CD4-positive, alpha-beta memory T cell (primary cell): ENCODE results near the gene PRPF18. TPM values are rescaled to one million over a fixed set of nuclear protein-coding genes. Genes with fewer than 3 reads are reported as not detected.

Source experiments
- CTCF ChIA-PET: fragments of 350-600 bp; sonication (Branson Sonifier 250); formaldehyde crosslinking; loops from one replicate; lab custom pipeline; 2021; ENCODE audit warnings: inconsistent platforms; ENCODE audit not compliant: partially characterized antibody; lab: Charles Lee
- POLR2A ChIA-PET: fragments of 350-600 bp; sonication (Branson Sonifier 250); formaldehyde crosslinking; loops from one replicate; lab custom pipeline; 2021; ENCODE audit not compliant: partially characterized antibody; lab: Charles Lee
- DNase-seq, 5 donors: peaks; one replicate each; pipeline versions ENCODE4 v3.0.0 to v3.0.0-alpha.2; 2020 to 2022; ENCODE audit warnings: mixed read lengths in 1 of 5
- H3K27ac ChIP-seq: one replicate; pipeline ENCODE4 v1.7.0; 2013; ENCODE audit warnings: low read depth, low read length
- H3K27me3 ChIP-seq: 2 replicates; pipeline ENCODE4 v1.7.0; 2013; ENCODE audit warnings: mild to moderate bottlenecking, low read length, moderate library complexity; ENCODE audit not compliant: insufficient read depth
- H3K36me3 ChIP-seq: 2 replicates; pipeline ENCODE4 v1.7.0; 2013; ENCODE audit warnings: mild to moderate bottlenecking, low read length, moderate library complexity; ENCODE audit not compliant: insufficient read depth
- H3K4me1 ChIP-seq: 2 replicates; pipeline ENCODE4 v1.7.0; 2013; ENCODE audit warnings: mild to moderate bottlenecking, low read length, moderate library complexity; ENCODE audit not compliant: insufficient read depth
- H3K4me3 ChIP-seq, 2 donors: one replicate each; pipeline ENCODE4 v1.7.0; 2013; ENCODE audit warnings: low read length in 2 of 2, mild to moderate bottlenecking in 1 of 2
- H3K9me3 ChIP-seq, 2 donors: one replicate each; pipeline ENCODE4 v1.7.0; 2013; ENCODE audit warnings: low read length in 2 of 2, control low read depth in 1 of 2; ENCODE audit not compliant: control insufficient read depth in 1 of 2
- H3K27ac Mint-ChIP-seq, 7 donors: one replicate each; pipeline ENCODE4 v1.8.0; 2020 to 2021; ENCODE audit warnings: mixed read lengths in 7 of 7, mild to moderate bottlenecking in 6 of 7, inconsistent platforms in 3 of 7, moderate library complexity in 3 of 7
- H3K27me3 Mint-ChIP-seq, 2 donors: one replicate each; pipeline ENCODE4 v1.8.0; 2020 to 2021; ENCODE audit warnings: mixed read lengths in 2 of 2
- H3K36me3 Mint-ChIP-seq, 2 donors: one replicate each; pipeline ENCODE4 v1.8.0; 2020 to 2021; ENCODE audit warnings: mixed read lengths in 2 of 2, inconsistent platforms in 1 of 2, mild to moderate bottlenecking in 1 of 2
- H3K4me1 Mint-ChIP-seq, 4 donors: one replicate each; pipeline ENCODE4 v1.8.0; 2020 to 2021; ENCODE audit warnings: mixed read lengths in 4 of 4, mild to moderate bottlenecking in 1 of 4
- H3K4me3 Mint-ChIP-seq, 8 donors: one replicate each; pipeline ENCODE4 v1.8.0; 2020 to 2021; ENCODE audit warnings: mixed read lengths in 8 of 8, mild to moderate bottlenecking in 7 of 8, moderate library complexity in 6 of 8, inconsistent platforms in 3 of 8
- H3K9me3 Mint-ChIP-seq, 8 donors: one replicate each; pipeline ENCODE4 v1.8.0; 2020 to 2021; ENCODE audit warnings: mixed read lengths in 8 of 8, mild to moderate bottlenecking in 5 of 8, inconsistent platforms in 3 of 8, moderate library complexity in 1 of 8
- intact Hi-C: fragments of 100-400 bp; cut with micrococcal nuclease; formaldehyde crosslinking; loops from one replicate; pipeline ENCODE4 v1.15.1; 2023
- polyA plus RNA-seq, 2 donors: library from polyadenylated mRNA; unstranded; fragments of 300-500 nt; fragmentation: Illumina TruSeq; gene quantifications; one replicate each; pipeline ENCODE4 v1.2.3, GENCODE V29; 2021
- total RNA-seq, 2 experiments: library from RNA; stranded (reverse); gene quantifications; one replicate each; pipeline ENCODE4 v1.2.3, GENCODE V29; 2021

Gene PRPF18
- total and polyA plus RNA-seq, 4 experiments from 2014 or later = 30.3 to 63.7 (median 36.6) TPM

DNA sequence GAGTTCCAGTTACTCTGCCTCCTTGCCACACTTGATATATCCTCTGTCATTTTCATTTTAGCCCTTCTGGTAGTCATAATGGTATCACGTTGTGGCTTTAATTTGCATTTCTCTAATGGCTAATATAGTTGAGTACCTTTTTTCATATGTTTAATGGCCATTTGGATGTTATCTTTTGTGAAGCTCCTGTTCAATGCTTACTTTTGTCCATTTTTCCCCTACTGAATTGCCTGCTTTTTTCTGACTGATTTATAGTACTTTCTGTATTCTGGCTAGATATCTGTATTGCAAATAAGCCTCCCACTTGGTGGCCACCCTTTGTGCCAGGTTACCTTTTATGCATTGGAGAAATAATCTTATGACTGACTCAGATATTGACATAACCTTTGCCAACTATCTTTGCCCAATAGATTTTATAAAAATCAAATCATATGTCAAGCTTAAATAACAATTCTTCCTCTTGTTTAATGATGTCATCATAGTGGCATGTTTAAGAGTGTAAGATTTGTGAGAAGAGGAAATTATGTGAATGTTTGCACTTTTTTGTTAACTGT is 50.6 kb downstream of the PRPF18 start:
- intact Hi-C loops = no loop called here
- Mint-ChIP-seq H3K9me3 (peaks cover 7 to 24% (median 22%) of the 10 kb centered on the region in 8 donors), H3K4me1 (peaks cover 0 to 2% (median 0%) of the 10 kb centered on the region in 4 donors), H3K4me3 (no peak overlapping the region), H3K36me3 (peaks cover 85 to 88% of the 10 kb centered on the region in 2 donors), H3K27me3 (no peaks in the 10 kb centered on the region), H3K27ac (no peak overlapping the region)
- Histone ChIP-seq H3K4me1 (no peaks in the 10 kb centered on the region), H3K36me3 (peaks cover 16% of the 10 kb centered on the region), H3K27me3 (no peaks in the 10 kb centered on the region), H3K27ac (no peak overlapping the region), H3K4me3 (no peak overlapping the region), H3K9me3 (peaks cover 0 to 13% of the 10 kb centered on the region in 2 donors)
- ChIA-PET POLR2A (no interaction called here), CTCF (no interaction called here)
- DNase-seq = no peak

DNA sequence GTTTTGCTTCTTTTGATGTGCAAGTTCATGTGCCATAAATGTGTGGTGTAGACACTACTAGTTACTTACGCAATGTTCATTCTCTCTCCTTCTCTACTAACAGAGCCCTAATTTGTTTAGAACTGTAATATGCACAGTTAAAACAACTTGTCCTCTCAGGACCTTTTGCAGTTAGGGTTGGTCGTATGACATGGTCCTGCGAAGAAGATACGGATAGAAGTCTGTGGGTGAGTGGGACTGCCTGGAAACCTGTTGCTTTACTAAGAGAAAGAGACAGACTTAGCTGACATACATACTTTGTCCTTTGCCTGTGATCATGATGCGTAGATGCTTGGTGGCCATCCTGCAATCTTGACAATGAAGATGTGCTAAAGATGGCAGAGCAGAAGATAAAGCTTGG is 51.1 kb downstream of the PRPF18 start:
- no peak for DNase-seq
- H3K27ac Mint-ChIP-seq = no peak overlapping the region
- H3K4me3 ChIP-seq = no peak overlapping the region
- no peaks in the 10 kb centered on the region for H3K4me1 ChIP-seq
- H3K4me3 Mint-ChIP-seq = no peak overlapping the region
- H3K36me3 Mint-ChIP-seq = peaks cover 85 to 88% of the 10 kb centered on the region in 2 donors
- peaks cover 0 to 2% (median 0%) of the 10 kb centered on the region in 4 donors for H3K4me1 Mint-ChIP-seq
- intact Hi-C loops = no loop called here
- peaks cover 7 to 28% (median 26%) of the 10 kb centered on the region in 8 donors for H3K9me3 Mint-ChIP-seq
- no peak overlapping the region for H3K27ac ChIP-seq
- peaks cover 0 to 14% of the 10 kb centered on the region in 2 donors for H3K9me3 ChIP-seq
- peaks cover 16% of the 10 kb centered on the region for H3K36me3 ChIP-seq
- CTCF ChIA-PET = interaction anchor here (0.7 kb wide), 1 partner anchor 95 kb away, joined by 3 read pairs; no protein-coding TSS in a partner anchor
- H3K27me3 Mint-ChIP-seq = no peaks in the 10 kb centered on the region
- no peaks in the 10 kb centered on the region for H3K27me3 ChIP-seq
- POLR2A ChIA-PET = no interaction called here

DNA sequence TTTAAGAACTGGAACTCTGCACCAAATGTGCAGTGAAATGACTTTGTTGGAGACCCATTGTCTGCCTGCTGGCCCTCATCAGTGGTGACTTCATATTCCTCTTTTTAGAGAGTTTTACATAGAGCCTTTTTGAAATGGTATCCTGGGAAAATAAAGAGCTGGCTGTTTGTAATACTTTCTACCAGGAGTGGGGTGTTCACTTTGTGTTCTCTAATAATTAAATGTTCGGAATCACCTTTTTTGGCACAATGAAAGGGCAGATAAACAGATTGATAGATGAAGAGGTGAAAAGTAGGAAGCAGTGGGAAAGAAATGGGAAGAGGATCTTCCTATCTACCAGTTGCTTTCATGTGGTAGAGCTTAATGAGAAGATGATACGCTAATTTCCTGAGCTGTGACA is 55.5 kb downstream of the PRPF18 start:
- Histone ChIP-seq H3K4me1 (no peaks in the 10 kb centered on the region), H3K36me3 (peaks cover 16% of the 10 kb centered on the region), H3K27me3 (no peaks in the 10 kb centered on the region), H3K9me3 (peaks cover 0 to 14% of the 10 kb centered on the region in 2 donors), H3K4me3 (no peak overlapping the region), H3K27ac (no peak overlapping the region)
- Mint-ChIP-seq H3K36me3 (peaks cover 83 to 86% of the 10 kb centered on the region in 2 donors), H3K9me3 (peaks cover 7 to 28% (median 26%) of the 10 kb centered on the region in 8 donors), H3K4me3 (no peak overlapping the region), H3K27ac (no peak overlapping the region), H3K4me1 (peaks cover 0 to 4% (median under 1%) of the 10 kb centered on the region in 4 donors), H3K27me3 (no peaks in the 10 kb centered on the region)
- POLR2A ChIA-PET = no interaction called here
- DNase-seq = no peak
- intact Hi-C loops = no loop called here
- CTCF ChIA-PET = no interaction called here

DNA sequence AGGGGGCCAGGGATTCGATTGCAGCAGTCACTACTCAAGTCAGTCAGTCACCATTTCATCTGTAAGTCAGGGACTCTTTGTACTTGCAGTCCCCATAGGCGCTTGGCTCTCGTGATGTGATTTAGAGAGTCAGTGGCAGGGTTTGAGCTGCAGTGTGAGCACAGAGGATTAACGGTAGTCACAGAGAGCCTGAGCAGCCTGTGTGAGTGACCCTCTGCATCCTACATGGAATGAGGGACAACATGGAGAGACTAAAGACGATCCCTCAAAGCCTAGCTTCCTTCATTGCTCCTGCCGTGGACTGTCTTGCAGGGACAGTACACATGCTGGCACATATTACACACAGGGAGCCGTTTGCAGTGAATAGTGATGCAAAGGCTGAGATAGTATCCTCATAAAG is 56.3 kb downstream of the PRPF18 start:
- no peak overlapping the region for H3K27ac Mint-ChIP-seq
- Histone ChIP-seq H3K9me3 (peaks cover 0 to 14% of the 10 kb centered on the region in 2 donors), H3K27ac (no peak overlapping the region), H3K27me3 (no peaks in the 10 kb centered on the region), H3K4me3 (no peak overlapping the region), H3K36me3 (peaks cover 16% of the 10 kb centered on the region), H3K4me1 (peaks cover 3% of the 10 kb centered on the region)
- ChIA-PET POLR2A (no interaction called here), CTCF (no interaction called here)
- H3K27me3 Mint-ChIP-seq = no peaks in the 10 kb centered on the region
- intact Hi-C loops = no loop called here
- H3K36me3 Mint-ChIP-seq = peaks cover 76 to 80% of the 10 kb centered on the region in 2 donors
- DNase-seq = no peak
- peaks cover 7 to 28% (median 26%) of the 10 kb centered on the region in 8 donors for H3K9me3 Mint-ChIP-seq
- no peak overlapping the region for H3K4me3 Mint-ChIP-seq
- peaks cover 3 to 9% (median 5%) of the 10 kb centered on the region in 4 donors for H3K4me1 Mint-ChIP-seq

DNA sequence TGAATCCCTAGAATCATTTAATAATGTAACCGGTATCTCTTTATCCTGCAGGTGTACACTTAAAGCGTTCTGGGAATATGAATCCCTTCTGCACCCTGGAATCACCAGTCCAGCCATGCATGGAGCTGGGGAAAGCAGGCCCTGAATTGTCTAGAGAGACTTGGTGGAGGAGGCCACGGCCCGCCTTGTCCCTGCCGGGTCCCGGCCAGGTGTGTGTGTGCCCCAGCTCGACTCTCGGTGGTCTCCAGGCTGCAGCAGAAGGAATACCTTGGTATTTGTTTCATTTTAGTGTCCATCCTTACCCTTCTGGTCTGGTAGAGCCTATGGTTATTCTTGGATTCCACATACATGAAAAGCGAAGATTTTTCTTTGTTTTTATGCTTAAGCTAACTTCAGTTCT is 58.1 kb downstream of the PRPF18 start:
- Mint-ChIP-seq H3K27me3 (no peaks in the 10 kb centered on the region), H3K4me3 (no peak overlapping the region), H3K9me3 (peaks cover 7 to 28% (median 26%) of the 10 kb centered on the region in 8 donors), H3K4me1 (peaks cover 10 to 18% (median 16%) of the 10 kb centered on the region in 4 donors), H3K36me3 (peaks cover 73 to 75% of the 10 kb centered on the region in 2 donors), H3K27ac (no peak overlapping the region)
- intact Hi-C loops = no loop called here
- no peak overlapping the region for H3K4me3 ChIP-seq
- DNase-seq = no peak
- peaks cover 10% of the 10 kb centered on the region for H3K4me1 ChIP-seq
- POLR2A ChIA-PET = no interaction called here
- peaks cover 0 to 14% of the 10 kb centered on the region in 2 donors for H3K9me3 ChIP-seq
- H3K27me3 ChIP-seq = no peaks in the 10 kb centered on the region
- CTCF ChIA-PET = interaction anchor here (0.6 to 1.0 kb wide), 2 partner anchors 19 to 1449 kb away, joined by 3 read pairs; no protein-coding TSS in a partner anchor
- H3K36me3 ChIP-seq = peaks cover 7% of the 10 kb centered on the region
- no peak overlapping the region for H3K27ac ChIP-seq

DNA sequence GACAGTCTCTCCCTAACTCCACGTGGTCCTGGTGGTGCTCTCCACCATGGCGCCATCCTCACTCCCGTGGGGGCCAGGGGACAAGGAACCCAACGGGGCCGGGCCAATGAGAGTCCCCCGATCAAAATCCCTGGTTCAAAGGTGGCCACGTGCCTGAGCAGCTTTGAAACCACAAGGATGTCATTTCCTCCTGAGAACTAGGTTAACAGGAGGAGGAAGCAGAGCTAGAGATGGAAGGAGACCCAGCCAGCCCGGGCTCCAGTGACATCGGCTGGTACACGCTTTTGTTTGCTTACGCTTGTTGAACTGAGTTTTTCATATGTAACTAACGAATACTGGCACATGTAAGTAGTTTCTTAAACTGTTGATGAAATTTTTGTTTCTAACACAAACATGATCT is 61.7 kb downstream of the PRPF18 start:
- POLR2A ChIA-PET = no interaction called here
- H3K4me3 Mint-ChIP-seq = peak overlapping the region in 1 of 8 donors; percentile 45
- Histone ChIP-seq H3K27ac (no peak overlapping the region), H3K27me3 (no peaks in the 10 kb centered on the region), H3K36me3 (no peaks in the 10 kb centered on the region), H3K9me3 (no peaks in the 10 kb centered on the region), H3K4me1 (peaks cover 10% of the 10 kb centered on the region), H3K4me3 (no peak overlapping the region)
- H3K27me3 Mint-ChIP-seq = no peaks in the 10 kb centered on the region
- H3K36me3 Mint-ChIP-seq = peaks cover 39 to 52% of the 10 kb centered on the region in 2 donors
- DNase-seq = peak in 2 of 5 donors; percentile 31 to 42
- H3K27ac Mint-ChIP-seq = peak overlapping the region in 4 of 7 donors; percentile 51 to 68 (median 54)
- peaks cover 0 to 2% (median 0%) of the 10 kb centered on the region in 8 donors for H3K9me3 Mint-ChIP-seq
- peaks cover 10 to 18% (median 16%) of the 10 kb centered on the region in 4 donors for H3K4me1 Mint-ChIP-seq
- intact Hi-C loops = no loop called here
- CTCF ChIA-PET = no interaction called here

DNA sequence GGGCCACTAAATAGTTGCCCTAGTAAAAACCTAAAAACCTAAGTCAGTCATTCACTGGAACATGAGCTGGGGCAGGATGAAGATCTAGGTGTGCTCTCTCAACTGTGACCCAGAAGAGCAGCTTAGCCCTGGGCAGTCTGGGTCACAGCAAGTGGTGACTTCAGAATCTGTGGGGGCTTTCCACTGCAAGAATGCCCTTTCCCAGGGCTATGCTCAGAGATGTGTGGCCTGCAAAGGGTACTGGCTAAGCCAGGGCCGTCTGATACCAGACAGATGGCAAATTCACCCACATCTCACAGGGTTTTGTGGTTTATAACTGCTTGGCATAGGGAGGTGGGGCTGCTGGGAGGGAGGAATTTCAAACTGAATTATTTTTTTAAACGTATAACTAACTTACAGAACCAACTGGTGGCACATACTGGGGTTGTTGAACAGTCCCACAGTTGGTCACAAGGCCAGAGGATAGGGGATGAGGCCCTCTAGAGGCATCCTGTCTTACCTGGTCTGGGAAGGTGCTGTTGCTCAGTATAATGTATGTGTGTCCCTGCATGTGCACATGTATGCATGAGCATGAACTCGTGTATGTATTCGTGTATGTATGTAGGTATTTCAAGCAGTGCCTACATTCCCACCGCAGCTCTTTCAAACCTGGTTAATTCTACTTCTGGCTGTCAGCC is 63.2 kb downstream of the PRPF18 start:
- no peaks in the 10 kb centered on the region for H3K9me3 ChIP-seq
- Mint-ChIP-seq H3K9me3 (peaks cover 0 to 2% (median 0%) of the 10 kb centered on the region in 8 donors), H3K36me3 (peaks cover 32 to 41% of the 10 kb centered on the region in 2 donors), H3K4me3 (no peak overlapping the region), H3K4me1 (peaks cover 10 to 18% (median 16%) of the 10 kb centered on the region in 4 donors), H3K27me3 (no peaks in the 10 kb centered on the region), H3K27ac (peak overlapping the region in 2 of 7 donors; percentile 24 to 52)
- H3K4me3 ChIP-seq = no peak overlapping the region
- H3K27ac ChIP-seq = no peak overlapping the region
- intact Hi-C loops = no loop called here
- POLR2A ChIA-PET = no interaction called here
- CTCF ChIA-PET = interaction anchor here (0.8 to 0.9 kb wide), 2 partner anchors 10 to 240 kb away, joined by 3 read pairs; no protein-coding TSS in a partner anchor
- no peaks in the 10 kb centered on the region for H3K27me3 ChIP-seq
- no peaks in the 10 kb centered on the region for H3K36me3 ChIP-seq
- H3K4me1 ChIP-seq = peaks cover 10% of the 10 kb centered on the region
- no peak for DNase-seq
